KMS-11 (cell line): ENCODE measurements around the gene DNLZ.
"Not testable (repeated sequence)": the region's sequence is repeated elsewhere in the genome, so short reads cannot be mapped to it uniquely, and the experiment has no call there.

Experiments used
- H2AFZ ChIP-seq: fragments of 200-600 bp; sonication (generic); 2 replicates; pipeline ENCODE4 v1.6.1; 2016; ENCODE audit warnings: antibody characterized with exemption, mixed run types, low read depth
- H3K27ac ChIP-seq: fragments of 200-600 bp; sonication (generic); 2 replicates; pipeline ENCODE4 v1.6.1; 2016; ENCODE audit warnings: mild to moderate bottlenecking, mixed run types
- H3K27me3 ChIP-seq: fragments of 200-600 bp; sonication (generic); 2 replicates; pipeline ENCODE4 v1.6.1; 2017; ENCODE audit warnings: mild to moderate bottlenecking, low read depth, mixed run types, moderate library complexity; ENCODE audit not compliant: insufficient read depth
- H3K36me3 ChIP-seq: fragments of 200-600 bp; sonication (generic); 2 replicates; pipeline ENCODE4 v1.6.1; 2017; ENCODE audit warnings: mild to moderate bottlenecking, mixed run types; ENCODE audit not compliant: insufficient read depth
- H3K4me1 ChIP-seq: fragments of 200-600 bp; sonication (generic); 2 replicates; pipeline ENCODE4 v1.6.1; 2016; ENCODE audit warnings: mild to moderate bottlenecking, low read depth, mixed run types; ENCODE audit not compliant: poor library complexity, severe bottlenecking
- H3K4me2 ChIP-seq: fragments of 200-600 bp; sonication (generic); 2 replicates; pipeline ENCODE4 v1.7.0; 2016; ENCODE audit warnings: mild to moderate bottlenecking, mixed run types
- H3K4me3 ChIP-seq: fragments of 200-600 bp; sonication (generic); IDR thresholded peaks from 2 replicates; pipeline ENCODE4 v1.6.1; 2017; ENCODE audit warnings: low read depth, low read length, mixed read lengths; ENCODE audit not compliant: insufficient read depth
- H3K79me2 ChIP-seq: fragments of 200-600 bp; sonication (generic); 2 replicates; pipeline ENCODE4 v1.6.1; 2016; ENCODE audit warnings: low read depth, mixed run types; ENCODE audit not compliant: insufficient read depth
- H3K9ac ChIP-seq: fragments of 200-600 bp; sonication (generic); 2 replicates; pipeline ENCODE4 v1.6.1; 2016; ENCODE audit warnings: mild to moderate bottlenecking, mixed run types
- H4K20me1 ChIP-seq: fragments of 200-600 bp; sonication (generic); 2 replicates; pipeline ENCODE4 v1.6.1; 2016; ENCODE audit warnings: mild to moderate bottlenecking, mixed run types; ENCODE audit not compliant: insufficient read depth
- CTCF ChIP-seq: fragments of 200-600 bp; sonication (generic); conservative IDR thresholded peaks from 2 replicates; pipeline ENCODE4 v1.6.1; 2017; ENCODE audit warnings: low read depth, mild to moderate bottlenecking, antibody characterized with exemption, low read length, moderate library complexity, mixed read lengths

DNLZ gene

DNA sequence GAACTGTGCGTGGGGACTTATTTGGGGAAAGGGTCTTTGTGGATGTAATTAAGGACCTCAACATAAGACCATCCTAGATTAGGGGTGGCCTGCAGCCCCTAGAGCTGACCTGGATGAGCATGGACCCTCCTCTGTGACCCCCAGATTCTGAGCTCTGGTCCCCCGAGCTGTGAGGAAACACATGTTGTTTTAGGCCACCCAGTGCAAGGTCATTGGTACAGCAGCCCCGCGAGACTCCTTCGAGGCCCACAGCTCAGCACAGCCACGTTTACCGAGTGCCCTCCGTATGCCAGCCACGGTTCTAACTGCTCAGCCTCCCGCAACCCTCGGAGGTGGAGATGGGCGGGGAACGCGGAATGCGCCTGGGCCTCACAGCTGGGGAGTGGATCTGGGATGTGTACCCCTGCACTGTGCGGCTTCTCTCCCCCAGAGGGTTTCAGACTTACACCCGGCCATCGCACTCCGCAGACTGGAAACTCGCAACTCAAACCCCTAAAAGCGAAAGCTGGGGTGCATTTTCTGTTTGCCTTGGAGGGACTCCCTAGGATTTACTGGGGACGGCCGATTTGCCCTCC is 40.7 kb downstream of the DNLZ start:
- H3K4me3 ChIP-seq, result no peak overlapping the region
- no peak overlapping the region for H3K4me2 ChIP-seq
- peaks cover 87% of the 10 kb centered on the region for H3K27me3 ChIP-seq
- no peaks in the 10 kb centered on the region for H3K36me3 ChIP-seq
- no peaks in the 10 kb centered on the region for H3K4me1 ChIP-seq
- no peak overlapping the region for H2AFZ ChIP-seq
- no peaks in the 10 kb centered on the region for H4K20me1 ChIP-seq
- H3K27ac ChIP-seq, result no peak overlapping the region
- H3K79me2 ChIP-seq, result no peaks in the 10 kb centered on the region
- no peak overlapping the region for H3K9ac ChIP-seq
- no peak for TF ChIP-seq CTCF

DNA sequence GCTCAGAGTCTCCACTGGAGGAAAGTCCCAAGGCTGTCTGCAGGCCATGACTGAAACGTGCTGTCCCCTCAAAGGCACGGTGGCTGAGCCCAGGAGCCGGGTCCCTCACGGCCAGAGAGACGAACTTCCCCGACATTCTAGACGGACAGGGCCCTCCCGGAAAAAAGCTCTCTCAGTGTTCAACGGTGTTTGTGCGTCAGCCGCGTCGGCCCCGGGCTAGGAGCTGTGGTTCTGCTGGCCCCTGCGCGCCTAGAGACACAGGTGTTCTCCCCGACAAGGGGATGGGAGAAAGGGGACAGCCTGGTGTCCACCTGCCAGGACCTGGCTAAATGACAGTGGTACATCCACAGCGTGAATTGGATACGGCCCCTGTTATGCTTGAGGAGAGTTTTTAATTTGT is 42.0 kb downstream of the DNLZ start:
- no peak overlapping the region for H3K9ac ChIP-seq
- H3K27ac ChIP-seq, result no peak overlapping the region
- no peaks in the 10 kb centered on the region for H3K79me2 ChIP-seq
- no peaks in the 10 kb centered on the region for H4K20me1 ChIP-seq
- H2AFZ ChIP-seq, result no peak overlapping the region
- no peak overlapping the region for H3K4me2 ChIP-seq
- H3K4me3 ChIP-seq, result no peak overlapping the region
- H3K27me3 ChIP-seq, result peaks cover 96% of the 10 kb centered on the region
- H3K4me1 ChIP-seq, result no peaks in the 10 kb centered on the region
- no peaks in the 10 kb centered on the region for H3K36me3 ChIP-seq
- TF ChIP-seq CTCF, result no peak

GRCh38 chr9:136320972-136321371 is 42.6 kb downstream of the DNLZ start:
- not testable (repeated sequence) for H3K79me2 ChIP-seq, H3K36me3 ChIP-seq, H3K9ac ChIP-seq, H3K4me2 ChIP-seq, H3K4me3 ChIP-seq, H2AFZ ChIP-seq, H3K27ac ChIP-seq, H3K4me1 ChIP-seq, H4K20me1 ChIP-seq
- H3K27me3 ChIP-seq, result peaks cover 96% of the 10 kb centered on the region

- not testable (repeated sequence) for H4K20me1 ChIP-seq, H3K4me2 ChIP-seq
- H3K27me3 ChIP-seq, result peaks cover 97% of the 10 kb centered on the region
These were observed 43.6 kb downstream of the DNLZ start for GRCh38 chr9:136319955-136320354.

DNA sequence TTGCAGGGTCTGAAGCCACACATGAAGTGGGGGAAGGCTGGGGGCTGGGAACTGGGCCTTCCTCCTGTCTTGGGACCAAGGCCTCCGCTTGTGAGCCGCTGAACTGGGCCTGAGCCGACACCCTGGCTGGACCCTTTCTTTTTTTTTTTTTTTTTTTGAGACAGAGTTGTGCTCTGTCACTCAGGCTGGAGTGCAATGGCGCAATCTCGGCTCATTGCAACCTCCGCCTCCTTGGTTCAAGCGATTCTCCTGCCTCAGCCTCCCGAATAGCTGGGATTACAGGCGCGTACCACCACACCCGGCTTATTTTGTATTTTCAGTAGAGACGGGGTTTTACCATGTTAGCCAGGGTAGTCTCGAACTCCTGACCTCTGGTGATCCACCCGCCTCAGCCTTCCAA is 44.3 kb downstream of the DNLZ start:
- H4K20me1 ChIP-seq, H3K4me3 ChIP-seq, H3K4me2 ChIP-seq, H3K27ac ChIP-seq, H2AFZ ChIP-seq, H3K36me3 ChIP-seq, H3K9ac ChIP-seq, H3K4me1 ChIP-seq, H3K79me2 ChIP-seq: not testable (repeated sequence)
- H3K27me3 ChIP-seq, result peaks cover 97% of the 10 kb centered on the region

More at GRCh38 chr9:136319955-136320354, 43.6 kb downstream of the DNLZ start:
- H3K36me3 ChIP-seq, H3K4me3 ChIP-seq, H2AFZ ChIP-seq, H3K27ac ChIP-seq, H3K79me2 ChIP-seq, H3K4me1 ChIP-seq, H3K9ac ChIP-seq: not testable (repeated sequence)

GRCh38 chr9:136318776-136319241 is 44.7 kb downstream of the DNLZ start:
- Histone ChIP-seq H3K9ac (no peak overlapping the region), H3K4me1 (no peaks in the 10 kb centered on the region), H3K4me3 (no peak overlapping the region), H3K4me2 (no peak overlapping the region), H4K20me1 (no peaks in the 10 kb centered on the region), H3K36me3 (no peaks in the 10 kb centered on the region), H3K27ac (no peak overlapping the region), H2AFZ (no peak overlapping the region), H3K79me2 (no peaks in the 10 kb centered on the region), H3K27me3 (peaks cover 97% of the 10 kb centered on the region)
- TF ChIP-seq CTCF, result no peak
